Left lobe of liver (tissue), 2 donors: ENCODE data around the gene PTEN. TPM values are rescaled to one million over a fixed set of nuclear protein-coding genes. Genes with fewer than 3 reads are reported as not detected.
"Not testable (repeated sequence)": the region's sequence is repeated elsewhere in the genome, so short reads cannot be mapped to it uniquely, and the experiment has no call there.

Experiments used
- ATAC-seq: fragments of 200-7000 bp; cut with Tn5 transposase; one replicate; pipeline ENCODE4 v1.9.1; 2020; ENCODE audit warnings: mild to moderate bottlenecking, moderate library complexity
- DNase-seq: peaks from one replicate; pipeline ENCODE4 v3.0.0-alpha.2; 2020; ENCODE audit warnings: low spot score
- total RNA-seq: library from RNA; stranded (reverse); gene quantifications from one replicate; pipeline ENCODE4 v1.2.1, GENCODE V29; 2021
- donor health status: DM: no; HTN: no; CAD: no; lungs with moderate emphysema.
- donor health status: DM: no; HTN: yes; CAD: no.

Gene PTEN
- total RNA-seq, 1 donor from 2014 or later = 41.5 TPM

DNA sequence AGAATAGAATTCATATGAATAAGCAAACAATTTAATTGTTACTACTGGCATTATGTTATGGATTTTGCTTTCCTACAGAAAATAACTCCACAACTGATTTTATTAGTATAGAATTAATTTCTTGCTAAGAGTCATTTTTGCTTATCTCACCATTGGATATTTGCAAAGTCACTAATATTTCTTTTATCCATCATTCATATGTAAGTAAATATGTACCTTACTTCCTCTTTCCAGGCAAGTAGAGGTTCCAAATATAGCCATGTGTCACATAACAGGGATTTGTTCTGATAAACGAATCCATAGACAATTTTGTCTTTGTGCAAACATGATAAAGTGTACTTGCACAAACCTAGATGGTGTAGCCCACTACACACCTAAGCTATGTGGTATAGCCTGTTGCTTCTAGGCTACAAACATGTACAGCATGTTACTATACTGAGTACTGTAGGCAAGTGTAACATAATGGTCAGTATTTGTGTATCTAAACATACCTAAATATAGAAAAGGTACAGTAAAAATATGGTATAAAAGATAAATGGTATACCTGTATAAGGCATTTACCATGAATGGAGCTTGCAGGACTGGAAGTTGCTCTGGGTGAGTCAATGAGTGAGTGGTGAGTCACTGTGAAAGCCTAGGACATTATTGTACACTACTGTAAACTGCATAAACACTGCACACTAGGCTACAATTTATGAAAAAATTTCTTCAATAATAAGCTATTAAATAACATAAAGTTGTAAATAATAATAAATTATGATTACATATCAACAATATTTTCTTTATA lies 18.4 kb upstream of the PTEN start:
- DNase-seq (no peak), ATAC-seq (no peak)

DNA sequence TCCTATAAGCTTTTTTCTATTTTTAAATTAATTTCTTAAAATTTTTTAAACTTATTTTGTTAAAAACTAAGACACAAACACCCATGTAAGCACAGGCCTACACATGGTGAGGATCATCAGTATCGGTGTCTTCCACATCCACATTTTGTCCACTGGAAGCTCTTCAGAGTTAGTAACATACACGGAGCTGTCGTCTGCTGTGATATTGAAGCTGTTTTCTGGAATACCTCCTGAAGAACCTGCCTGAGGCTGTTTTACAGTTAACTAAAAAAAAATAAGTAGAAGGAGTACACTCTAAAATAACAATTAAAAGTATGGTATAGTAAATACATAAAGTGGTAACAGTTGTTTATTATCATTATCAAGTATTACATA lies 17.8 kb upstream of the PTEN start:
- ATAC-seq (no peak), DNase-seq (no peak)

DNA sequence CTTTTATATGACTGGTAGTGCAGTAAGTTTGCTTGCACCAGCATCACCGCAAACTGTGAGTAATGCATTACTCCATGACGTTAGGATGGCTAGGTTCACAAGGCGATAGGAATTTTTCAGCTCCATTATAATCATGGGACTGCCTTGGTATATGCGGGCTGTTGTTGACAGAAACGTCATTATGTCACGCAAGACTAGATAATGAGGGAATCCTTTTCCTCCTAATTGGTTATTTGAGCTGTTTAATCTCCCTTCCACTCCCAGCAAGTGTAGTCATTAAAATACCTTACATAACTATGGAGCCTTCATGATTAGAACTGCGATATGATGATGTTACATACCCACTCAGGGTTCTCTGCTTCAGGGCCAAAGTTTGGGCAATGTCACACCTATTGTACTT lies 17.4 kb upstream of the PTEN start:
- ATAC-seq = no peak
- no peak for DNase-seq

DNA sequence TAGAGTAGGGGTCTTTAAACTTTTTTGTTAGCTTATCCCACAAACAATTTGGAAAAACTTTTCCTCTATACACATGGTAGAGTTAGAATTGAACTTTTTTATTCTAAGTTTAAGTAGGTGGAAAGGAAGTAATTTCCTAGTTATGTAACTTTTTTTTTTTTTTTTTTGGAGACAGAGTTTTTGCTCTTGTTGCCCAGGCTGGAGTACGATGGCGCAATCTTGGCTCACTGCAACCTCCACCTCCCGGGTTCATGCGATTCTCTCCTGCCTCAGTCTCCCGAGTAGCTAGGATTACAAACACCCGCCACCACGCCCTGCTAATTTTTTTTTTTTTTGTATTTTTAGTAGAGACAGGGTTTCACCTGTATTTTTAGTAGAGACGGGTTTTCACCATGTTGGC lies 16.7 kb upstream of the PTEN start:
- DNase-seq = peak; percentile 68
- ATAC-seq = peak; percentile 21

DNA sequence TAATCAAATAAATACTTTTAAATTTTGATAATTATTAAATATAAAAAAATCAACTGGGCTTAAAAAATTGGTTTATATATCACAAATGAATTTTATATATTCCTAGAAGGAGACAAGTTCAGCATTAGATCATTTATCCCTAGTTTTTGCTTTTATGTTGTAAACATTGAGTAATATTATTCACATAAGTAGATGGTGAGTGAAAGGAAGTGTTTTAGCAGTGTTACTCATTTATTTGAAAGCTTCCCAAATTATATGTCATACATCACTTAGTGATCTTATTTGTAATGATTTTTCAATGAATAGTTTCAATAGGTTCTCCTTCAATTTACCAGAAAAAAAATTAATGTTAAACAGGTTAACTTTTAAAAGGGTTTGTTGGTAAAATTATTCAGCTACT lies 15.9 kb upstream of the PTEN start:
- no peak for ATAC-seq
- no peak for DNase-seq

DNA sequence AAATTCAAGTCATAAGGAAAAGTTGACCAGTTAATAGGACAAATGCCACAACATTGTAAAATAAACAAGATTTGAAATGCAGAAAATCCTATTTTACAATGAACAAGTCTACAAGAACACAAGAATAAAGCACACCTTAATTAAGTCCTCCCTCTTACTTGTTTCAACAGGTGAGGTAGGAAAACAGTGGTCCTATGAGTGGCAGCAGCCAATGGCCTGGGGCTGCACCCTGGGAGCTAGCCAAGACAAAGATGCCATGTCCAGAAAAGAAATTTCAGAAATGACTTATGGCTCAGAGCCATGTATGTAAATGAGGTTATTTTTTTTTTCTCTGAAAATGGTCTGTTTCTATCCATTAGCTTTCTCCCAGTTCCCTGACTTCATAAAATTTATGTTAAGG lies 14.4 kb upstream of the PTEN start:
- DNase-seq (no peak), ATAC-seq (no peak)

DNA sequence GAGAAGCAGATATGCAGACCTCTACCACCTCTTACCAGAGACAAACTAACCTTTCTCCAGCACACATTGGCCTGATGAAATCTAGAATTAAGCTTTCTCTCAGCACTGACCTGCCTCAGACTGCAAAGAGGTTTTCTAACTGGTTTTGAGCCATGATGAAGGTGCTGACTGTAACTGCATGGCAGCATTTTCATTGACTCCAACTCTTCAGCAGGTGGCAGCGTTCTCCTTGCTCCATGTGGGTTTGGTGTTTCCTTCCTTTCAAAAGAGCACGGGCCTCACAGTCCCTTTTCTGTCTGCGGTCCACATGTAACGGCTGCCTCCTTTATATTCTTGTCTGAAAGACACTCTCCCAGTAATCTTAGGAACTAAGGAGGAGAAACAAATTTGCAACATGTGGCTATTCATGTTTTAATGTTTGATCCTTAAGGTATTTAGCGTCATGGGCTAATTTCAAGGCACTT lies 12.7 kb upstream of the PTEN start:
- peak; percentile 57 for DNase-seq

DNA sequence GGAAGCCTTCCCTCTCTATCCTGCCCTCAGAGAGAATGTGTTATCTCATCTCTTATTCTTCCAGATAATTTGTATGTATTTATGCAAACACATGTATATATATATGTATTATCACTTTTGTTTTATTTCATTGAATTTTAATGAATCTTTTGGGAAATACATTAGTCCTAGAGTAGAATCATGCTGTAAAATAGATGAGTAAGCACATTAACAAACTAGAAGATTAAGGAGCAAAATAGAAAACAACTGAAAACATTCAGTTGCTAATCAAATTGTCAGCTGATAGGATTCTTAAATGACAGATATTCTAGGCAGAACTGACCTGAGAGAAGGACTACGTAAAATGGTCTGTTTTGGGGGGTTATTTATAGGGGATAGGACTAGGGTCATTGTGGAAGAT lies 11.3 kb upstream of the PTEN start:
- DNase-seq (no peak), ATAC-seq (no peak)

More for the DNA sequence above, 12.7 kb upstream of the PTEN start:
- ATAC-seq = peak; percentile 99

DNA sequence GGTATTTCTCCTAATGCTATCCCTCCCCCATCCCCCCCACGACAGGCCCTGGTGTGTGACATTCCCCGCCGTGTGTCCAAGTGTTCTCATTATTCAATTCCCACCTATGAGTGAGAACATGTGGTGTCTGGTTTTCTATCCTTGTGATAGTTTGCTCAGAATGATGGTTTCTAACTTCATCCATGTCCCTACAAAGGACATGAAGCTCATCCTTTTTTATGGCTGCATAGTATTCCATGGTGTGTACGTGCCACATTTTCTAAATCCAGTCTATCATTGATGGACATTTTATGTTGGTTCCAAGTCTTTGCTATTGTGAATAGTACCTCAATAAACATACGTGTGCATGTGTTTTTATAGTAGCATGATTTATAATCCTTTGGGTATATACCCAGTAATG lies 8.2 kb upstream of the PTEN start:
- ATAC-seq, DNase-seq: not testable (repeated sequence)

DNA sequence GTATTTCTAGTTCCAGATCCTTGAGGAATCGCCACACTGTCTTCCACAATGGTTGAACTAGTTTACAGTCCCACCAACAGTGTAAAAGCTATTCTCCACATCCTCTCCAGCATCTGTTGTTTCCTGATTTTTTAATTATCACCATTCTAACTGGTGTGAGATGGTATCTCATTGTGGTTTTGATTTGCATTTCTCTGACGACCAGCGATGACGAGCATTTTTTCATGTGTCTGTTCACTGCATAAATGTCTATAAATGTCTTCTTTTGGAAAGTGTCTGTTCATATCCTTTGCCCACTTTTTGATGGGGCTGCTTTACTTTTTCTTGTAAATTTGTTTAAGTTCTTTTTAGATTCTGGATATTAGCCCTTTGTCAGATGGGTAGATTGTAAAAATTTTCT lies 7.8 kb upstream of the PTEN start:
- not testable (repeated sequence) for ATAC-seq, DNase-seq

DNA sequence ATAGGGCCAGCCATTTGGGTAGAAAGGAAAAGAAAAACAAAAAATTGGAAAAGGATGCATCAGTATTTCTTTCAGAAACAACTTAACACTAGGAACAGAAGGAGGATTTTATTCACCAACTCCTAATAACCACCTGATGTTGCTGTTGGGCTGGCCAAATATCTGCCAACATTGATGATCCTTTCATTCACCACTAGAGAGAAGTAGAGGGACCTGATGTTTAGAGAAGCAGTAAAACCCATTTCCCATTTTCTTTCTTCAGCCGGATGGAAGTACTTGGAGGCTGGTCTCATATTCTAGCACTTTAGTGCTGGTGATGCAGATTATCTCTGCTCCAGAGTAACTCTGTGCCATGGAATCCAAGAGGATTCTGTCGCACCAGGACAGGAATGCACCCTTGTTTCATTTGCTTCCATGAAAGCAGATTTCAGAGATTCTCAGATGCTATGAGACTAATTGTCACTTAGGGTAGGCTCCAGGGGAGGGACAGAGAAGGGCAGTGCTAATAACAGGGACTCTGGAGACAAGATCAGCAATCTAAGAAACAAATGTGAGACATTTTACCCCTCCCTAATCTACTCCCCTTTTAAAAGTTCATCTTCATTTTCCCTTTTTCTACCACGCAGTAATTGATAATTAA lies 3.1 kb upstream of the PTEN start:
- DNase-seq (no peak), ATAC-seq (no peak)

DNA sequence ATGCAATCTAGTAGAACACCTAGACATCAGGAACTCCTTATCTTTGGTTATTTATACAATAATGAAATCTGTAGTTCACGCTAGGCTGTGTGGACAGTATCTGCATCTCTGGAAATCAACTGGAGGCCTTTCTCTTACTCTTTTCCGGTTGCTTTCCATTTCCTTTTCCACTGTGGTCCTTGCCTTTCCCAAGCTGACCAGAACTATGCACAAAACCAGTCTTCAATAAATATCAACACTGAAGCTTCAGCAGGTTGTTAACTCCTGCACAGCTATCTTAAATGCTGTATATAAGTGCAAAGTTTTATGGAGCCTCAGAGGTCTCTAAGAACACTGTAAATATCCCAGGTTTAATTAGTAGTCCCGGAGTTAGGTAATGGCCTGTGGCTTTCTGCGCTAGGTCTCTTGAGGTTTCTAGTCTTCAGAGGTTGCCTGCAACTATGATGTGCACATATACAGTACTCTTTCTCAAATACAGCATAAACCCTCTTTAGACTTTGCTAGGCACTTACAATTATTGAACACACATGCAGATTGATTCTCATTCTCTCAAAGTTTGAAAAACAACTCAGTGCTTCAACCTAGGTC lies 2.5 kb upstream of the PTEN start:
- ATAC-seq = no peak

DNA sequence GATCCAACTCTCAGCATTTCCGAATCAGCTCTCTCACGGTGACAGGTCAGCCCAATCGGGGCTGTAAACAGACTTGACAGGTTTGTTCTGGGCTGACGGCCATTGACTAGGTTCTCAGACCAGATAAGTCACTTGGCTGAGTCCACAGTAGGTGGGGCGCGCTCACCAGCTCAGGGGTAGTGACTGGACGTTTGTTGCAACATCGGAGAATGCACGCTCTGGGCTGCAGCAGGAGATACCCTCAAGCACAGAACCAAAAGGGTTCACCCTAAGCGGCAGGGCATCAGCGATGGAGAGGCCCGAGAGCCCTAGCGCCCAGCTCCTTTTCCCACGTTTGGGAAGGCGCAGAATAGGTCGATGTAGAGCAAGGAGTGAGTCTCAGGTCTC lies 1.9 kb upstream of the PTEN start:
- peak; percentile 57 for ATAC-seq
- DNase-seq = peak; percentile 95

More for the DNA sequence above, 2.5 kb upstream of the PTEN start:
- no peak for DNase-seq

DNA sequence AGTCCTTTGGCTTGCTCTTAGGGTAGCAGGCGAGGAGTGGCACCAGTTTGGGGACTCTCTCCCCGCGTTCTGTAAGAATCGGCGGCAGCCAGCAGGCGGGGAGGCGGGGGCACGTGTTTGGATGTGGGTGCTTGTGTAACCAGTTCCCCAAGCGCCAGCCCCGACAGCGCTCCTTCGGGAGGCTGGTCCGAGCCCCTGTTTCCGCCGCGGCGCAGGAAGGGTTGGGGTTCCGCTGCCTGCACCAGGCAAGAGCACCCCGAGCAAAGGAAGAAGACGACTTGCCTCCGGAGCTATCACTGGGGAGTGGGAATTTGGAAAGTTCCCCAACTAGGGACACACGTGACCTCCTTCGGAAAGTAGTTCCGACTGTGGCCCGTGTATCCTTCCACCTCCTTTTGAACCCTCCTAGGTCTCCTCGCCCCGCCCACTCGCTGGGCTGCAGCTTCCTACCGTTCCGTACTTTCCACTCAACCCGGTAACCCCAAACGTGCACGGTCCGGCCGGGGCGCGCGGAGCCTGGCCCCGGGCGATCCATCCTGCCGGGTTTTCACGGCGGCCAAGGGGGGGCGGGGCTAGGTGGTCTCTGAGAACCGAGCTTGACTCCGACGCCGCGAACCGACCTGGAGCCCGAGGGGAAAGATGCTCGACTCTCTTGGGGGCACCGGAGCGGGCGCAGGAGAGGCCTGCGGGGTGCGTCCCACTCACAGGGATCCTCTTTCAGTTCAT lies 1.3 kb upstream of the PTEN start:
- DNase-seq = peak; percentile 98

DNA sequence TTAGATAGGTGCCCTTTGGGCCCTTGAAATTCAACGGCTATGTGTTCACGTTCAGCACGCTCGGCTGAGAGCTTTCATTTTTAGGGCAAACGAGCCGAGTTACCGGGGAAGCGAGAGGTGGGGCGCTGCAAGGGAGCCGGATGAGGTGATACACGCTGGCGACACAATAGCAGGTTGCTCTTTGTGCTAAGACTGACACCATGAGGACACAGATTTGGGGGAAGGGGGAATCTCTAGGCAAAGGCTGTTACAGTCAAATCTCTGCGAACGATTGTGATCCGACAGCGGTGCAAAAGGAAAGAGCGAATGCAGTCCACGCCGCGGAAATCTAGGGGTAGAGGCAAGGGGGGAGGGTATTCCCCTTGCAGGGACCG lies 759 bp upstream of the PTEN start:
- ATAC-seq (peak; percentile 13), DNase-seq (no peak)

More for the DNA sequence above, 1.3 kb upstream of the PTEN start:
- peak; percentile 72 for ATAC-seq

DNA sequence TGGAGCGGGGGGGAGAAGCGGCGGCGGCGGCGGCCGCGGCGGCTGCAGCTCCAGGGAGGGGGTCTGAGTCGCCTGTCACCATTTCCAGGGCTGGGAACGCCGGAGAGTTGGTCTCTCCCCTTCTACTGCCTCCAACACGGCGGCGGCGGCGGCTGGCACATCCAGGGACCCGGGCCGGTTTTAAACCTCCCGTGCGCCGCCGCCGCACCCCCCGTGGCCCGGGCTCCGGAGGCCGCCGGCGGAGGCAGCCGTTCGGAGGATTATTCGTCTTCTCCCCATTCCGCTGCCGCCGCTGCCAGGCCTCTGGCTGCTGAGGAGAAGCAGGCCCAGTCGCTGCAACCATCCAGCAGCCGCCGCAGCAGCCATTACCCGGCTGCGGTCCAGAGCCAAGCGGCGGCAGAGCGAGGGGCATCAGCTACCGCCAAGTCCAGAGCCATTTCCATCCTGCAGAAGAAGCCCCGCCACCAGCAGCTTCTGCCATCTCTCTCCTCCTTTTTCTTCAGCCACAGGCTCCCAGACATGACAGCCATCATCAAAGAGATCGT lies 598 bp downstream of the PTEN start:
- ATAC-seq = not testable (repeated sequence)
- DNase-seq = peak; percentile 57

DNA sequence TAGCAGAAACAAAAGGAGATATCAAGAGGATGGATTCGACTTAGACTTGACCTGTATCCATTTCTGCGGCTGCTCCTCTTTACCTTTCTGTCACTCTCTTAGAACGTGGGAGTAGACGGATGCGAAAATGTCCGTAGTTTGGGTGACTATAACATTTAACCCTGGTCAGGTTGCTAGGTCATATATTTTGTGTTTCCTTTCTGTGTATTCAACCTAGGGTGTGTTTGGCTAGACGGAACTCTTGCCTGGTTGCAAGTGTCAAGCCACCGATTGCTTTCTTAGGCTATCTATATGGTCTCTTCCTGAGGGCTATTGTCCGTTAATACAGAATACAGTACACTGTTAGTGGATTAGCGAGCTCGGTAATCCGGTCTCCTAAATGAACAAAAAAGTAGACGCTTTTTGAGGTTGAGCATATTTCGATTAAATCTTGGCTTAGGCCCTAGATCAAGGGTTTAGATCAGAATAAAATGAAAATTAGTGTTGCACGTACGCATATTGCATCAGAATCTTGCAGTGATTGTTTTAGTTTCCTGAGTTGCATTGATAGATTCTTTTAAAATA lies 1.2 kb downstream of the PTEN start:
- no peak for ATAC-seq

DNA sequence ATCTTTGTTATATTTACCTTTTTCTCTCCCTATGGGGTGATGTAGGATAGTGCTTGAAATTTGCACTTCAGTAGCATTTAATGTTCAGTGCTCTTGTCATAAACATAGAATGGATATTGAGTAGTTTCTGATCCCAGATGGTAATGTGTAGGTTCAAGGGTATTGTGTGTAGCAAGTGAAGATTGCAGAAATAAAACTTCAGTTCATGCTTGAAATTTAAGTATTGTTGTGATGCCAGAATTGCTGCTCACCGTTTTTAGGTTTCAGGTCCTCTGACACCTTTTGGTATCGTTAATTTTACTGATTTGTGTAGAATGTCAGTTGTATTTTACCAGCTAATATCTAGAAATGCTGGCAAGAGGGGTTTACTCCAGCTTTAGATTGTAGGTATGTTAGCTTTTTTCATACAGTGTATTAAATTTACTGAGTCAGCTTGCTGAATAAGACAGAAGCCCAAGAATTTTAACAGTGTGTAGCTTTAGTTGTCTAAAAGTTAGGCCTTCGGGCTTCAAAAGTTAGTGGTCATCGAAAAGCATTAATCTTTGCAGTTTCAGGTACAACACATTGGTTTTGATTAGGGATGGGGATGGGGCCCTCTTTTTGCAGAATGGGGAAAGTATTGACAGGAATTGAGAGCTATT lies 1.9 kb downstream of the PTEN start:
- no peak for DNase-seq

More for the DNA sequence above, 1.2 kb downstream of the PTEN start:
- no peak for DNase-seq

DNA sequence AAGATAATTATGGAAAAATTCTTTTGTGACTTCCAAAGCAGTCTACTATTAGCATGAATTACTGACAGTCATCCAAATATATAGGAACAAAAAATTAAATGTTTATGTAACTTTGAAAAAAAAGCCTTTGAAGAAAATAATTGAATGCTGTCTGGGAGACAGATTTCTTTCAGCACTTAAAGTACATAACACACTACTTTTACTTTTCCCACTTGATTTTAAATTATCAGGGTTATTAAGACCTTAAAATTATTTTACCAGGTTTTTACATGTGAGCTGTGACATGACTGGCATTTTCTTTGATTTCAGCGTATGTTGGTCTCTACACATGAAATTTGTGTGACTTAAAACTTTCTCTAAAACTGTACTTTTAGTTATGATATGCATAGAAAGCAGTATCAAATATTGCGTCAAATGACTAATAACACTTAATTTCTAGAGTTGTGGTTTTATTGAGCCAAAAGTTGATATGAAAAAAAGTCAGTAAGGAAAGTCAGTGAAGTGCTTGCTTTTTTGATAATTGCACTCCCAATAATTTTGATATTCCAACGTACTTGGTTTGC lies 3.1 kb downstream of the PTEN start:
- ATAC-seq = no peak
- DNase-seq = no peak

More for the DNA sequence above, 1.9 kb downstream of the PTEN start:
- no peak for ATAC-seq

DNA sequence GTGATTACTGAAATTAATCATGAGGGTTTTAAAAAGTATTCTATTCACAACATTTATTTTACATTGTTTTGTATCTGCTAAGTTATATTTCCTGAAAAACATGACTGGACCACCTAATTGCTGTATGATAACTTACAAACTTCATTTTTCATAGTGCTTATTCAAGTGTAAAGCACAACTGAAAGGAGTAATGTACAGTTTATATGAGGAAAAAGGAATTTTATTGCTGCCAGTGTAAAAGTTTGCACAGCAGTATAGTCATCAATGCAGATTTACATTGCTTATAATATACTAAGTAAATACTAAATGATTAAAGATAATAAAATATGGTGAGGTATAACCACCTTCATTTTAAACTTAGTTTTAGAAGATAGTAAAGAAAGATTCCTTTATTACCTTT lies 4.0 kb downstream of the PTEN start:
- ATAC-seq (no peak), DNase-seq (no peak)
